COLO829 (cell line): ENCODE data around the gene CREG2.
"Not testable (repeated sequence)": the region's sequence is repeated elsewhere in the genome, so short reads cannot be mapped to it uniquely, and the experiment has no call there.

ENCODE experiments used
- DNase-seq: peaks from one replicate; pipeline ENCODE4 v3.0.0; 2012; ENCODE audit warnings: low spot score

Gene CREG2

DNA sequence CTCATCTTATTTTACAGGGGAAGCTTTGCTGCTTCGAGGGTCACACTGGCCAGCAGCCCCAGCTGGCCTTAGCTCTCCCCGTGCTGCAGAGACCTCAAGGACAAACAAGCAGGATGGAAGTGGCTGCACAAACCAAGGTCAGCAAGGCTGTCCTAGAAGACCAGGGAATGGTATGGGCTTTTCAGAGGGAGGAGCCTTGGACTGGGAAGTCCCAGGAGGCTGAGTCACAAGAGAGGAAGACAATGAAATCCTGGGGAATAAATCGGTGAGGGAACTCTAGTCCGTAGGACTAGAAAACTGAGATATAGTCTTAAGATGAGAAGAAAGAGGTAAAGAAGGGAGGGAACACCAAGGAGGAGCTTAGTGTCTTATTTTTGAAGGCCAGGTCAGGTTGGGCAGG lies 15.7 kb downstream of the CREG2 start:
- DNase-seq = no peak

DNA sequence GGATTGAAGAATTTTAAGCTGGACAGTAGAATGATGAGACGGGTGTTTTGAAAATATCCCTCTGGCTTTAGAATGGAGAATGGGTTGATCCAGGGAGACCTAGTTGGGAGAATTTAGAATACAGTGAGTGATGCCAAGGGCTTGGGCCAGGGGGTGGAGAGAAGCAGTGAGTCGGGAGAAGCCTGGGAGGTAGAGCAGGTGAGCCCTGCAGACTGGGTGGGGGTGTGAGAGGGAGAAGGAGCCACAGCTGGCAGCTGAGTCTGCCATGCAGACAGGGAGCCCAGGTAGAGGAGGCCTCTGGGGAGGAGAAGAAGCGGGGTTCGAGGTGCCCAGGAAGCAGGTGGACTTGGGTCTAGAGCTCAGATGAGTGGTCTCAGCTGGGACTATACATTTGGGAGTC lies 18.2 kb downstream of the CREG2 start:
- no peak for DNase-seq

DNA sequence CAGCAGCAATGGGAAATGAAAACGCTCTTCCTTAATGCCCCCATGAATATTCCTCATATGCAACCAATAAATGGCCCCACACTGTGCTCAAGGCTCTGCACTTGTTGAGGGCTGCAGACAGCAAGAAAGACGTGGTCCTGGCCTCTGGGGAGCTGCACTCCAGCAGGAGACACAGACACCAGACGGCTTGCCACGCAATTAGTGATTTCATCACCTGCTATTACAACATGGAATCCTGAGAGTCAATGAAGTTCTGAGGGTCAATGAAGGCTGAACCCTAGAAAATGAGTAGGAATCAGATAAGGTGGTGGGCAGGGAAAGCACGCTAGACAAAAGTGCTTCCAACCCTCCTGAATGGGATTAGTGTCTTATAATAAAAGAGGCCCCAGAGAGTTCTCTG lies 18.9 kb downstream of the CREG2 start:
- no peak for DNase-seq

- no peak for DNase-seq
Measured at GRCh38 chr2:101367508-101367907, 19.8 kb downstream of the CREG2 start.

- DNase-seq = no peak
Measured at GRCh38 chr2:101364878-101365277, 22.4 kb downstream of the CREG2 start.

DNA sequence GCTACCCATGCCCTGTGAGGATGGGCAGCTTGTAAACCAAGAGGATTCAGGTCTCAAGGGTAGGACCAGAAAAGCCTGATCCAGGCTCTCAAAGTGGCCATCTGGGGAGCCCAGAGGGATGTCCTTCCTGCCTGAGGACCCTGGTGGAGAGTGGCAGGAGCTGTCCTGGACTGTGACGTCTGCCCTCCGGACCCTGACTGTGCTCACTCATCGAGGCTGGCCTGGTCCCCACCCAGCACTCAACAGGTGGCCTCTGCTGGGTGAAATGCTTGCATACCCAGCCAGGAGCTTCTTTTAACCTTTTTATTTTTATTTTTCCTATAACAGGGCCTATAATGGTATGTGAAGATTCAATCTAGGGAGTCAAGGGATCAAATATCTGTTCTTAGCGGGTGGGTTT lies 24.5 kb downstream of the CREG2 start:
- no peak for DNase-seq

GRCh38 chr2:101362316-101362715 lies 25.0 kb downstream of the CREG2 start:
- no peak for DNase-seq

- no peak for DNase-seq
Measured at GRCh38 chr2:101361522-101361921, 25.8 kb downstream of the CREG2 start.

GRCh38 chr2:101361121-101361520 lies 26.2 kb downstream of the CREG2 start:
- no peak for DNase-seq

DNA sequence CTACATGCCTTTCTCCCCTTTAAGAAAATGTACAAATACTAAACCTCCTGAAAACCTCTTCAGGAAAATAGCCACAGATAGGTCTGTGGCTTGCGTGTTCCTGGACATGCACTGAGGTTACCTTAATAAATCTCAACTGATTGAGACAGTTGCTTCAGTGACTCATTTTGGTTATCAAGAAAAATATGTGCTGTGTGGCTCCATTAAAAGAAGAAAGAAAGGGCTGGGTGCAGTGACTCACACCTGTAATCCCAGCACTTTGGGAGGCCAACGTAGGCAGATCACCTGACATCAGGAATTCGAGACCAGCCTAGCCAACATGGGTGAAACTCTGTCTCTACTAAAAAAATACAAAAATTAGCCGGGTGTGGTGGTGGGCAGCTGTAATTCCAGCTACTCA lies 27.1 kb downstream of the CREG2 start:
- no peak for DNase-seq

DNA sequence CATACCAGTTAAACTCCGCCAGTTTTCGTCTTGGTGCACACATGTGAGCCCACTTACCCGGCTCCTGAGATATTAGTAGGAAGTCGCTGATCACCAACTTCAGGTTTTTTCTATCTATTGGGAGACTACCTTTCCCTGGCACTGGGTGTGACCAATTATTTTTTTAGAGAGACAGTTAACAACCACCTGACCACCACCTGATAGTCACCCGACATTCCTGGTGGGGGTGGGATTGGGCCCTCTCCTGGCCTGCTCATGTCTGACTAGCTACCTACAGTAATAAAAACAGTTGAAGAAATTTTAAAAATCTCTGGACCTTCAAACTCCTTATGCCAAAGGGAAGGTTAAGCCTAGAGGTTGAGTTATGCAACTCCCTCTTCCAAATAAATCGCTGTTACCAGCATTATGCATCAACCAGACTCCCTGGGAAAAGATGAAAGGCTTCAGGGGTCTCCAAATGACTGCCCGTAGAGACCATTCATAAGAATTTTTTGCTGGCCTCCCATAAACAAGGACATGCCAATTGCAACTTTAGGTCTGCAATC lies 27.8 kb downstream of the CREG2 start:
- no peak for DNase-seq

DNA sequence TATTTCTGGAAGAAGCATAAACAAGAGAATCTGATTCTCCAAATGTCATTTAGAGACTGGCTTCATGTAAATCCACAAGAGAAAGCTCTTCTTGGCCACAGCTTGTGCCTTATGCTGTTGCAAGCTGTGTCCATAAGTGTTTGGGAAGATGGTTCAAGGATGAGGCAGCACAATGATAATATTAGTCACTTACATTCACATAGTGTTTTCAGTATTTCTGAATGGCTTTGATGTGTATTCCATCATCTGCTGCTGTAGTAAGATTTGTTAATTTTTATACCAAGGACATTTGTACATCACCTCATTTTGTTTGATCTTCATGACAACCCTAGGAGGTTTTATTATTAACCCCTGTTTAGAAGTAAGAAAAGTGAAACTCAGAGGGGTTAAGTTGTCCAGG lies 29.9 kb downstream of the CREG2 start:
- DNase-seq = no peak

GRCh38 chr2:101356521-101356920 lies 30.8 kb downstream of the CREG2 start:
- no peak for DNase-seq

DNA sequence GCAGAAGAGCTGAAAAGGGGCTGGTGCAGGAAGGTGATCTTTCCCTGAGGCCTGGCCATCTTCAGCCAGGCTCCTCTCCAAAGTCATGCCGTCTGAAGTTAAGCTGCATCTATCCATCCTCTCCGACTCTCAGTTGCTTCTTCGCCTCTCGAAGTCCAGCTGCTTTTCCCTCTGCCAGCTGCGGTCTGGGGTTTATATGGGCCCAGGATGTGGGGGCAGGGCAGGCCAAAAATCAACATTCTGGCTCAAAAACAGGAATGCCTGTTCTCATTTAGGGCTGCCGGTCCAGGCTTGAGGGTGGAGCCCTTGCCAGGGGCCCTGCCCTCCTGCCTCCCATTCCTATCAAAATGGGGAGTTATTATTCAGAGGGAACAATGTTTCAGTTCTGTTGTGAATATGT lies 31.2 kb downstream of the CREG2 start:
- no peak for DNase-seq

GRCh38 chr2:101355401-101356054 lies 31.8 kb downstream of the CREG2 start:
- no peak for DNase-seq

DNA sequence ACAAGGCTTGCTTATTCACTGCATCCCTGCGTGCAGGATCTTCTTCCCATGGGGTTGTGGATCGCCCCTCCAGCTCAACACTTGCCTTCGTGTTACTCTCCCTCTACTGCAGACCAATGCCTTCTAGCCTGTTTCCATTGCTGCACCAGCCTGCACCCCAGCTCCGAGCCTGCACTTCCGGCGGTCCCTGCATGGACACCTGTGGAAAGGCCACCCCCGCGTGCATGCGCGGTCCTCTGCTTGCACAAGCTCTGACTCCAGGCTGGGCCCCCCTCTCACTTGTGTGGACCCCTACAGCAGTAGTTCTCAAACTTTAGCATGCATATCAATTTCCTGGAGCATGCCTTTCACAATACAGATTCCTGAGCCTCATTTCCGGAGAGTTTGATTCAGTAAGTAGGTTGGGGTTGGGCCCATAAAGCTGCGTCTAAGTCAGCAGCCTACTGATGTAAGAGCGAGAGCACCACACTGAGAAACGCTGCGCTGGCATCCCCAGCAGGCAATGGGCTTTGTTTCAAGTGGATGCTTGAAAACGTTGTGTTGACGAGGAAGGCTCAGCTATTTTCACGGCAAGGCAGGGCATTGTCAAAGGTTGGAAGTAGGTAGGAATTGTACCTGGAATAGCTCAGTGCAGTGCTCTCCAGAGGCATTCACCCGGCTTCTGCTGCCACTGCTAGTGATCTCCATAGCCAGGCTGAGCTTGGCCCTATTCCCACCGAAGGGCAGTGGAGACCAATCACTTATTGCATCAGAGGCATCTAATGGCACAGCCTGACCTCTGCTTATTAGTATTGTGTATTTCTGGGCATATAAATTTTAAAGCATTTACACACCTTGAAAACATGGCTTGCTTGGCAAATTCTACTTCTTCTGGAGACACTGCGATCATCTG lies 32.6 kb downstream of the CREG2 start:
- no peak for DNase-seq

DNA sequence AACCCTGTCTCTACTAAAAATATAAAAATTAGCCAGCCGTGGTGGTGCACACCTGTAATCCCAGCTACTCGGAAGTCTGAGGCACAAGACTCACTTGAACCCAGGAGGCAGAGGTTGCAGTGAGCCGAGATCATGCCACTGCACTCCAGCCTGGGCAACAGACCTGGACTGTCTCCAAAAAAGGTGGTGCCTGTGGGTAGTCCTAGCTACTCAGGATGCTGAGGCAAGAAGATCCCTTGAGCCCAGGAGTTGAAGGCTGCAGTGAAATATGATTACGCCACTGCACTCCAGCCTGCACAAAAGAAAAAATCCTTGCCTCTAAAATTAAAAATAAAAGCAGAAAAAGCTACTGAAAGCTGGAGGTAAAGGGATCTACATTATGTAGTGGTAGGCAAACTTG lies 34.7 kb downstream of the CREG2 start:
- DNase-seq = not testable (repeated sequence)

DNA sequence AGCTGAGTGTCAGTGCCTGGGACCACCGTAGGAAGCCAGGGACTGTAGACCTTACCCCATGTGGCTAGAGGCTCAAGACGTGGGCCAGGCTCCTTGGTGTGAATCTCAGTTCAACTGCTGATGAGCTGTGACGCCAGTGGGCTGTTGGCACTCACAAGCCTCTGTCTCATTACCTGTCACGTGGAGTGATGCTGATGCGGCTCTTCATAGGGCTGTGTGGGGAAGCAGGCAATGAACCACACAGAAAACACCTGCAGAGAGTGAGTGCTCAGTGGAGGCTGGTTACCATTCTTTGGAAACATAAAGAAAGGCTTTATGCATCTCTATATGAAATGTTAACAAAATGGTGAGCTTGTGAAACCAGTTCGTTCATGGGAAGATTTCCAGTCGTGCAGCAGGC lies 36.1 kb downstream of the CREG2 start:
- DNase-seq = no peak

DNA sequence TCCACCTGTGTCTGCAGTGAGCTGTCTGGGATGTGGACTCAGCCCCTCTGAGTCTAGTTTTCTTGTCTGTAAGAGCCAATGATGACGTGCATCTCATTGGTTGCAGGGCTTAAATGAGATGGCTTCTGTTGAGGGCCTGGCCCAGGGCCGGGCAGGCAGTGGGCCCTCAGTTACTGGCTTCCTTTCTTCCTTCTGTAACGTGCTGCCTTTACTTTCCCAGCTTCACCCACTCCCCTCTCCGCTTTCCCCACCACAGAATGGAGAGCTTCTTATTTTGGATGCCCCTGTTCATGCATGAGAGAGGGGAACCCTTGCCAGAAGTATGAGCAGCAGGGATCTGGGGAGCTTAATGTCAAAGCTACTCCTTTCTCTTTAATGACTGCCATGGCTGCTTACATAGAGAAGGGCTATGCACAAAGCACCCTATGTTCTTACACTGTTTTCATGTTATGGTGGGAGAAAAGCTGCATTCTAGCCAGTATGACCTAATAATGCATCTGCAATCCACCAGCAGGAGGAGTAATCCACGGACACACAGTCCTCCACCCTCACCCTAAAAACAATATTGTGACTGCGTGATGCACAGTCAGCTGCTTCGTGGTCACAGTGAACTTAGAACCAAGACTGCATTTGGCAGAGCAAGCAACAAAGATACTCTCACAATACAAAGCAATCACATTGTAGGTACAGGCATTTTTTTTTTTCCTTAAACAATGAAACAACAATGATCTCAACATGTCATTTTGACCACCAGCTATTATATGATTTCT lies 37.2 kb downstream of the CREG2 start:
- peak; percentile 28 for DNase-seq

DNA sequence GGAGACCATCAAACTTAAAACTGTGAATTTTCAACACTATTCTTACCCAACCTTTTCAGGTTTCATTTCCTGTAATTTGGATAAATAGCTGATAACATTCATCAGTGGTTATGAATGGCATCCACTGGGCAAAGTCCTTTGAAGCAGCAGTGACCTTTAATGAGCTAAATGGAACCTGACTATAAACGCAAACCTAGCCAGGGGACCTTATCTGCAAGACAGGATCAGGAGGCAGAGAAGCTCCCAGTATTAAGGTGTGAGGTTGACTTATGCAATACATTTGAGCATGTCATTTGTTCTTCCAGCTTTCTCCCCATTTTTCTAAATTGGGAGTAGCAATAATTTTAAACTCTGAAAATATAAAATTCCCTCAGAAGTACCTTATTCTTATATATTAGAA lies 38.4 kb downstream of the CREG2 start:
- DNase-seq = no peak

DNA sequence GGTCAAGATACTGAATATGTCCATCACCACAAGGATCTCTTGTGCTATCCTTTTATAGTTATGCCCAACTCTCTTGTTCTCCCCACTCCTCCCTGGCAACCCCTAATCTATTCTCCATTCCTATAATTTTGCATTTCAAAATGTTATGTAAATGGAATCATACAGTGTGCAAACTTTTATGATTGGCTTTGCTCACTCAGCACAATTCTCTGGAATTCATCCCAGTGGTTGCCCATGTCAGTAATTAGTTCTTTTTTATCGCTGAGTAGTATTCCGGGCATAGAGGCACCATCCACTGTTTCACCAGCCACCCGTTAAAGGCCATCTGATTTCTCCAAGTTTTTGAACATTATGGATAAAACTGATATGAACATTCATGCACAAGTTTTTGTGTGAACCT lies 40.4 kb downstream of the CREG2 start:
- DNase-seq = no peak

DNA sequence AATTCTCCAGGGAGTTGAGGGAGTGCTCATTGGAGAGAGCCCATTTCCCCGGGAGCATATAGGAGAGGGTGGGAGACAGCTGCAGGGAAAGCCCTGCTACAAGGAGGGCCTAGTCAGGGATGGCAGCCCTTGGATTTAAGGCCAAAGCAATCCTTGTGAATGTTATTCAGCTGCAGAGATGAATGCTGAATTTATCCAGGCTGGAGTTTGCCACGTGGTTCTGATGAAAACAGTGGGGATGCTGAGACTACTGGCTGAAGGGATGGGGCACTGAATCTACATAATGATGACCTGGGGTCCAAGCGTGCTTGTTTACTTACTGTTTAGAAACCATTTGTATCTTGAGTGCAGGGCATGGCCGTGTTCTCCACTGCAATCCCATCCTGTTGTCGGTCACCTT lies 43.2 kb downstream of the CREG2 start:
- DNase-seq = no peak

DNA sequence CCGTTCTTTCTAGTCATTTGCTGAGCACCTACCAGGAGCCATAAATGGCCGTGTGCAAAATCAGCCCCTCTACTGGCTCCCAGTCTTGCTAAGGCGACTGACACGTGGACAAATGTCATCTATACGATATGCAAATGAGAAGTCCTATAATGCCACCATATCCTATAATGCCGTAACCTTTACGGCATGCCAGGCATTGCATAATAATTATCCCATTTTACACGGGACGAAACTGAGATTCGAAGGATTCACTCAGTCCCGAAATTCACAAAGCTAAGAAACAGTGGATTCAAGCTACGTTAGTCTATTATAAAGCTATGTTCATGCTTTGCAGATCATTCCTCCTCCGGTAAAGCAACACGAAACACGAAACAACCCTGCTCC lies 44.7 kb downstream of the CREG2 start:
- DNase-seq = no peak
